ENCODE measurements around the gene RAB5B. TPM values are rescaled to one million over a fixed set of nuclear protein-coding genes. Genes with fewer than 3 reads are reported as not detected.

Gene RAB5B
- total and polyA plus RNA-seq, 2 experiments from 2014 or later = 79.1 to 103 TPM

GRCh38 chr12:56034586-56035332 is 60.9 kb downstream of the RAB5B start:
- Histone ChIP-seq H3K4me1 (ENCODE audit: insufficient read depth) (no peaks in the 10 kb centered on the region), H2AFZ (no peak overlapping the region), H3K36me3 (replicated peaks; ENCODE audit: insufficient read depth, low read depth) (no peaks in the 10 kb centered on the region), H3K9me2 (replicated peaks; ENCODE audit: insufficient read depth) (no peaks in the 10 kb centered on the region), H3K79me2 (no peaks in the 10 kb centered on the region), H3K27ac (no peak overlapping the region), H3K27me3 (no peaks in the 10 kb centered on the region), H3K4me2 (no peak overlapping the region), H4K20me1 (ENCODE audit: insufficient read depth, poor library complexity, severe bottlenecking) (no peaks in the 10 kb centered on the region), H3K4me3 (no peak overlapping the region), H3K9me3 (ENCODE audit: low read depth) (no peaks in the 10 kb centered on the region)
- no peak for TF ChIP-seq EZH2phosphoT487 (IDR thresholded peaks at IDR 0.05; ENCODE audit: low read depth, severe bottlenecking, unreplicated experiment)
- TF ChIP-seq CTCF (IDR thresholded peaks at IDR 0.05; ENCODE audit: poor library complexity) = no peak
- TF ChIP-seq EZH2 (IDR thresholded peaks at IDR 0.05; ENCODE audit: borderline replicate concordance) = no peak
- no peak for DNase-seq (ENCODE audit: low spot score)
- WGBS (ENCODE audit: low lambda C conversion rate, missing lambda C conversion rate) = 92% methylated on average over 16 of the region's 21 CpGs

GRCh38 chr12:56037161-56037560 is 63.3 kb downstream of the RAB5B start:
- TF ChIP-seq EZH2 (IDR thresholded peaks at IDR 0.05; ENCODE audit: borderline replicate concordance) = no peak
- no peak overlapping the region for H2AFZ ChIP-seq

GRCh38 chr12:56038022-56038655 is 64.3 kb downstream of the RAB5B start:
- Histone ChIP-seq H3K4me3 (no peak overlapping the region), H3K4me1 (ENCODE audit: insufficient read depth) (peaks cover 9% of the 10 kb centered on the region), H3K27me3 (no peaks in the 10 kb centered on the region), H3K27ac (no peak overlapping the region), H3K9me3 (ENCODE audit: low read depth) (no peaks in the 10 kb centered on the region), H2AFZ (no peak overlapping the region), H3K36me3 (replicated peaks; ENCODE audit: insufficient read depth, low read depth) (no peaks in the 10 kb centered on the region), H3K4me2 (no peak overlapping the region), H3K79me2 (peaks cover 12% of the 10 kb centered on the region), H4K20me1 (ENCODE audit: insufficient read depth, poor library complexity, severe bottlenecking) (peaks cover 6% of the 10 kb centered on the region), H3K9me2 (replicated peaks; ENCODE audit: insufficient read depth) (no peaks in the 10 kb centered on the region)
- WGBS (ENCODE audit: low lambda C conversion rate, missing lambda C conversion rate) = 71% methylated on average over 2 of the region's 2 CpGs
- no peak for TF ChIP-seq EZH2 (IDR thresholded peaks at IDR 0.05; ENCODE audit: borderline replicate concordance)
- TF ChIP-seq CTCF (IDR thresholded peaks at IDR 0.05; ENCODE audit: poor library complexity) = no peak
- DNase-seq (ENCODE audit: low spot score) = no peak

More at GRCh38 chr12:56037161-56037560, 63.3 kb downstream of the RAB5B start:
- no peak overlapping the region for H3K4me2 ChIP-seq
- peaks cover 2% of the 10 kb centered on the region for H3K79me2 ChIP-seq
- no peaks in the 10 kb centered on the region for H3K27me3 ChIP-seq
- no peaks in the 10 kb centered on the region for H3K36me3 ChIP-seq (replicated peaks; ENCODE audit: insufficient read depth, low read depth)
- H3K27ac ChIP-seq = no peak overlapping the region
- H3K9me3 ChIP-seq (ENCODE audit: low read depth) = no peaks in the 10 kb centered on the region
- no peak for DNase-seq (ENCODE audit: low spot score)
- 88% methylated on average over 2 of the region's 2 CpGs for WGBS (ENCODE audit: low lambda C conversion rate, missing lambda C conversion rate)
- no peak overlapping the region for H3K4me3 ChIP-seq
- no peaks in the 10 kb centered on the region for H3K9me2 ChIP-seq (replicated peaks; ENCODE audit: insufficient read depth)
- H4K20me1 ChIP-seq (ENCODE audit: insufficient read depth, poor library complexity, severe bottlenecking) = no peaks in the 10 kb centered on the region
- H3K4me1 ChIP-seq (ENCODE audit: insufficient read depth) = peaks cover 6% of the 10 kb centered on the region

- Histone ChIP-seq H3K27ac (peak overlapping the region; percentile 85), H3K27me3 (no peaks in the 10 kb centered on the region), H3K4me2 (no peak overlapping the region), H3K4me3 (no peak overlapping the region), H3K9me2 (replicated peaks; ENCODE audit: insufficient read depth) (no peaks in the 10 kb centered on the region), H3K4me1 (ENCODE audit: insufficient read depth) (peaks cover 14% of the 10 kb centered on the region), H4K20me1 (ENCODE audit: insufficient read depth, poor library complexity, severe bottlenecking) (peaks cover 15% of the 10 kb centered on the region), H3K9me3 (ENCODE audit: low read depth) (no peaks in the 10 kb centered on the region), H2AFZ (no peak overlapping the region), H3K36me3 (replicated peaks; ENCODE audit: insufficient read depth, low read depth) (no peaks in the 10 kb centered on the region), H3K79me2 (peaks cover 30% of the 10 kb centered on the region)
- DNase-seq (ENCODE audit: low spot score) = no peak
- WGBS (ENCODE audit: low lambda C conversion rate, missing lambda C conversion rate) = 89% methylated on average over 1 of the region's 1 CpG
- TF ChIP-seq CTCF (IDR thresholded peaks at IDR 0.05; ENCODE audit: poor library complexity) = no peak
- TF ChIP-seq EZH2 (IDR thresholded peaks at IDR 0.05; ENCODE audit: borderline replicate concordance) = no peak
- TF ChIP-seq EZH2phosphoT487 (IDR thresholded peaks at IDR 0.05; ENCODE audit: low read depth, severe bottlenecking, unreplicated experiment) = no peak
These were observed 66.3 kb downstream of the RAB5B start for GRCh38 chr12:56040151-56040550.
